ENCODE measurements around the gene CPNE8. TPM values are rescaled to one million over a fixed set of nuclear protein-coding genes. Genes with fewer than 3 reads are reported as not detected.

CPNE8 gene
- polyA plus RNA-seq, 3 donors from 2014 or later, result 0.76 to 5.2 (median 3.1) TPM

DNA sequence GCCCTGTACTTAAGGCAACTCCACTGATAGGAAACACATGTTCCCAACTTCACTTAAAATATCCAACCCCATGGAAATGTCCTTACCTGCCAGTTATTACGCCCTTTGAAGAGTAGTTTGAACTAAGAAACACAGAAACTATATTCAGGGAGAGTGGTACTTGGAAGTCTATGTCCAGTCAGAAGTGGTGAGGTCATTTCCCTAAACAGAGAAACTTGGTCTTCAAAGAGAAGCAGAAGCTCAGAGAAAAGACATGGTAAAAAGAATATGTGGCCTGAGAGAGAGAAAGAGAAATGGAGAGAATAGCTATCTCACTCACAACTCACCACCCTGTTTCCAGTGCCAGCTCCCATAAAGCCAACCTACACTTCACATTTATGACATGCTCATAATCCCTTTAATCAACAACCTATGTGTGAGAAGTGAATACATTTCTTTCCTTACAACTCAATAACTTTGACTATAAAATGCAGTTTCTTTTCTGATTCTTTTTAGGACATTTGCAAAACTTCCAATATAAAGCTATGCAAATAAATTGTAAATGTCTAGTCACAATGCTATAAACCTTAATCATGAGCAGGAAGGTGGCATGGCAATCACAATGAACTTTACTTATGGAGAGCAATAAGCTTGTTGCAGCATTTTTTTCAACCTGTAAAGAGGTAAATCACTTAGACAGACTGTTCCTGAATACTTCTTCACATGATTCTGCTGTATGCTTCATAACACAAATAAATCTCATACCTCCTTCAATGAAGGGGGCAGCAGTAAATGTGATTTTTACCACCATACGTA, 67.1 kb downstream of the CPNE8 start:
- Mint-ChIP-seq H3K9me3 (peaks cover 0 to 3% (median 0%) of the 10 kb centered on the region in 6 donors), H3K27me3 (ENCODE audit: low read depth in 3 of 3) (peaks cover 0 to 1% (median 0%) of the 10 kb centered on the region in 3 donors), H3K36me3 (peaks cover 0 to 13% (median 12%) of the 10 kb centered on the region in 3 donors), H3K4me1 (no peaks in the 10 kb centered on the region), H3K27ac (no peak overlapping the region), H3K4me3 (no peak overlapping the region)
- no peak for DNase-seq

DNA sequence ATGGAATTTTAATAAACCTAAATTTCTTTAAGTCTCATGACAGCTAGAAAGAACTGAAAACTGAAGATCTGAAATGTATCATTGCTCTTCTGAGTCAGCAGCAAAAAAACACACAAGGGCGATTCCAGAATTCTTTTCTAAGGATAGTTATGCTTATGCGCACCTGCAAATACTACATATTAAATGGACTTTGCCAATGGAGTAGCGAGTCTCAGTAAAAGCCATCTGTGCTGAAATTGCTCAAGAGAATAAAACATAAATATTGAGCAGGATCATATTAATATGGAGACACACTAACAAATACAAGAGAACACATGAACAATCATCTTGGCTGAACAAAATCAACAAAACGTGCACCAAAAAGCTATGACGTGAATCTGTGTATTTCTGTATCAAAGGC, 73.7 kb downstream of the CPNE8 start:
- peaks cover 0 to 3% (median 0%) of the 10 kb centered on the region in 6 donors for H3K9me3 Mint-ChIP-seq

DNA sequence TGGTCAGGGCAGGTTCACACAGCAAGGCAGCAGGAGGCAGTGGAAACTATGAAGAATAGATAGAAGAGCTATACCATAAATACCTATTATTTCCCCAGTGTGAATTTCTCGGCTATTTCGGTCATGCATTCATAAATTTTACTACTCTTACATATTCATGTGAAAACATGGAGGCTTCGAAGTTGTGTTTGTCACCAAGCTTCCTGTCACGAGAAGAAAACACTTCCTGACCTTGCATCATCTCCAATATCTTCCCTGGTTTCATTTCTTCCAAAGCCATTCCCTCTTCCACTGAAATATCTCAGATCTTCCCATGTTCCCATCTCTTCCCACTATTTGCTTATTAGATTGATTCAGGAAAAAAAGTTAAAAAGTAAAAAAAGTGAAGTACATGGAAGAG, 80.4 kb downstream of the CPNE8 start:
- no peaks in the 10 kb centered on the region for H3K27me3 Mint-ChIP-seq (ENCODE audit: low read depth in 3 of 3)

More for the DNA sequence above, 73.7 kb downstream of the CPNE8 start:
- DNase-seq, result no peak
- no peak overlapping the region for H3K4me3 Mint-ChIP-seq
- peaks cover 8 to 24% (median 17%) of the 10 kb centered on the region in 3 donors for H3K36me3 Mint-ChIP-seq
- no peaks in the 10 kb centered on the region for H3K4me1 Mint-ChIP-seq
- peaks cover 0 to 1% (median 0%) of the 10 kb centered on the region in 3 donors for H3K27me3 Mint-ChIP-seq (ENCODE audit: low read depth in 3 of 3)
- no peak overlapping the region for H3K27ac Mint-ChIP-seq

DNA sequence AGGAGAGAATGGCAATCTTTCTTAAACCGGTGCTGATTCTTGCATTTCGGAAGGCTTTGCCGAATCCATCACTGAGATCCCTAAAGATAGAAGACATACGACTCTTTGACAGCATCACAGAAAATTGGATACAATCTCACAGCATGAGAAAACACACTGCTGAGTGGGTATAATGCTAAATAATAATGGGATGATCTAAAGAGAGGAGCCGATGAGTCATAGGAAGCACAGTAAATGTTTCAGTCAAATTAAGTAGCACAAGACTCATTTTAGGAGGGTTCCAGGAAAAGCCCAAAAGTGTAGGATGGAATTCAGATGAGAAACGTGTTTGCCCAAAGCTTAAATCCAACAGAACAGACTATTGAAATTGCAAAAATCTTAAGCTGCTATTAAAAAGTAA, 81.7 kb downstream of the CPNE8 start:
- Mint-ChIP-seq H3K36me3 (peaks cover 3 to 21% (median 13%) of the 10 kb centered on the region in 3 donors), H3K27me3 (ENCODE audit: low read depth in 3 of 3) (no peaks in the 10 kb centered on the region), H3K9me3 (peaks cover 0 to 5% (median 0%) of the 10 kb centered on the region in 6 donors), H3K4me1 (no peaks in the 10 kb centered on the region), H3K4me3 (no peak overlapping the region), H3K27ac (no peak overlapping the region)
- no peak for DNase-seq

More for the DNA sequence above, 80.4 kb downstream of the CPNE8 start:
- DNase-seq, result no peak
- Mint-ChIP-seq H3K4me1 (no peaks in the 10 kb centered on the region), H3K36me3 (peaks cover 3 to 21% (median 13%) of the 10 kb centered on the region in 3 donors), H3K4me3 (no peak overlapping the region), H3K27ac (no peak overlapping the region), H3K9me3 (peaks cover 0 to 5% (median 0%) of the 10 kb centered on the region in 6 donors)

- no peak for DNase-seq
- peaks cover 0 to 5% (median 0%) of the 10 kb centered on the region in 6 donors for H3K9me3 Mint-ChIP-seq
- no peaks in the 10 kb centered on the region for H3K4me1 Mint-ChIP-seq
- H3K27me3 Mint-ChIP-seq (ENCODE audit: low read depth in 3 of 3), result no peaks in the 10 kb centered on the region
- H3K4me3 Mint-ChIP-seq, result no peak overlapping the region
- H3K36me3 Mint-ChIP-seq, result peaks cover 0 to 17% (median 10%) of the 10 kb centered on the region in 3 donors
- H3K27ac Mint-ChIP-seq, result no peak overlapping the region
These were observed 82.1 kb downstream of the CPNE8 start for GRCh38 chr12:38823314-38823713.

GRCh38 chr12:38817942-38818341, 87.4 kb downstream of the CPNE8 start:
- Mint-ChIP-seq H3K36me3 (peaks cover 0 to 14% (median 5%) of the 10 kb centered on the region in 3 donors), H3K27ac (no peak overlapping the region), H3K4me1 (peaks cover 0 to 2% of the 10 kb centered on the region in 2 donors), H3K9me3 (peaks cover 0 to 5% (median 0%) of the 10 kb centered on the region in 6 donors), H3K27me3 (ENCODE audit: low read depth in 3 of 3) (peaks cover 0 to 2% (median 0%) of the 10 kb centered on the region in 3 donors), H3K4me3 (no peak overlapping the region)
- DNase-seq, result no peak

DNA sequence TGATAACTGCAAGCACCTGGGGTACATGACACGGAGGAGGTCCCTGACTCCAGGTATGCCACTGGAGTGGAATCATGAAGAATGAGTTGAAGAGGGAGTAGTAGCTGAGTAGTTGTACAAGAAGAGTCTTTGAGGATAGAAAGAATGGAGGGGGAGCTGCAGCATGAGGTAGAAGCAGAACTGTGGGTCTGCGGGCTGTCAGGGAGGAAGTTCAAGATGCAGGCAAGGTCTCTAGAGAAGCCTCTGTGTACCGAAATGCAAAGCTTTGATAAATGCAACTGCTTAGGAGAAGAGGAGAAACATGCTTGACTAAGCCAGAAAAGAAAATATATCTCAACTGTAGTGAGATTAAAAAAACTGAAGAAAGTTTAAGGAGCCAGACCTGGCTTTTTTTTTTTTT, 91.5 kb downstream of the CPNE8 start:
- H3K27ac Mint-ChIP-seq, result no peak overlapping the region
- DNase-seq, result no peak
- H3K27me3 Mint-ChIP-seq (ENCODE audit: low read depth in 3 of 3), result peaks cover 0 to 2% (median 2%) of the 10 kb centered on the region in 3 donors
- no peak overlapping the region for H3K4me3 Mint-ChIP-seq
- peaks cover 0 to 17% (median 13%) of the 10 kb centered on the region in 3 donors for H3K36me3 Mint-ChIP-seq
- H3K9me3 Mint-ChIP-seq, result peaks cover 0 to 23% (median 0%) of the 10 kb centered on the region in 6 donors
- peaks cover 0 to 2% of the 10 kb centered on the region in 2 donors for H3K4me1 Mint-ChIP-seq

GRCh38 chr12:38811814-38812356, 93.5 kb downstream of the CPNE8 start:
- H3K4me3 Mint-ChIP-seq, result no peak overlapping the region
- DNase-seq, result no peak
- peak overlapping the region in 1 of 6 donors; percentile 17 for H3K27ac Mint-ChIP-seq
- peaks cover 0 to 17% (median 13%) of the 10 kb centered on the region in 3 donors for H3K36me3 Mint-ChIP-seq
- peaks cover 0 to 2% of the 10 kb centered on the region in 2 donors for H3K4me1 Mint-ChIP-seq
- H3K9me3 Mint-ChIP-seq, result peaks cover 0 to 23% (median 0%) of the 10 kb centered on the region in 6 donors
- H3K27me3 Mint-ChIP-seq (ENCODE audit: low read depth in 3 of 3), result peaks cover 0 to 2% (median 2%) of the 10 kb centered on the region in 3 donors

DNA sequence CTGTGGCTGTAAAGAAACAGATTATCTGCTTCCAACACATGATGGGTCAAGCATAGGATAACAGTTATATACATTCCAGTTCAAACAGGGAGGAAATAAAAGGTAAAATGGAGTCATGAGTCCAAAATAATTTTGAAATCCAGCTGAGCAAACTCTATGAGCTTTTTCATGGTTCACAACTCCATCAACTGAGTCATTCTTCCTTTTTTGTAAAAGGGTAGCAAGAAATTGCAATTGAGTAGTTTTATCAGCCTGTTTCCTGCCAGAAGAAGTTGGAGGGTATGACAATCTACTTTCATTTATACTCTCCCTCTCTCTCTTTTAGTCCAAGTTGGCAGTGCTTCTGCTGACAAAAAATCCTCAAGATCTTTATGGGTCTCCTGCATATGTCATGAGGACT, 95.6 kb downstream of the CPNE8 start:
- Mint-ChIP-seq H3K4me3 (no peak overlapping the region), H3K4me1 (peaks cover 0 to 2% of the 10 kb centered on the region in 2 donors), H3K27me3 (ENCODE audit: low read depth in 3 of 3) (peaks cover 0 to 2% (median 0%) of the 10 kb centered on the region in 3 donors), H3K36me3 (peaks cover 0 to 17% (median 13%) of the 10 kb centered on the region in 3 donors), H3K27ac (no peak overlapping the region), H3K9me3 (peaks cover 0 to 23% (median 0%) of the 10 kb centered on the region in 6 donors)
- no peak for DNase-seq

- peaks cover 11 to 45% (median 24%) of the 10 kb centered on the region in 3 donors for H3K36me3 Mint-ChIP-seq
These were observed 117.3 kb downstream of the CPNE8 start for GRCh38 chr12:38788106-38788505.

GRCh38 chr12:38785381-38785780, 120.0 kb downstream of the CPNE8 start:
- peaks cover 24 to 73% (median 43%) of the 10 kb centered on the region in 6 donors for H3K9me3 Mint-ChIP-seq
- no peak overlapping the region for H3K27ac Mint-ChIP-seq
- H3K4me1 Mint-ChIP-seq, result peaks cover 0 to 7% of the 10 kb centered on the region in 2 donors
- peaks cover 11 to 39% (median 22%) of the 10 kb centered on the region in 3 donors for H3K36me3 Mint-ChIP-seq
- no peak for DNase-seq
- peaks cover 0 to 2% (median 0%) of the 10 kb centered on the region in 3 donors for H3K27me3 Mint-ChIP-seq (ENCODE audit: low read depth in 3 of 3)
- H3K4me3 Mint-ChIP-seq, result no peak overlapping the region

More at GRCh38 chr12:38788106-38788505, 117.3 kb downstream of the CPNE8 start:
- H3K27me3 Mint-ChIP-seq (ENCODE audit: low read depth in 3 of 3), result peaks cover 0 to 2% (median 0%) of the 10 kb centered on the region in 3 donors
- DNase-seq, result no peak
- H3K4me3 Mint-ChIP-seq, result no peak overlapping the region
- peaks cover 0 to 7% of the 10 kb centered on the region in 2 donors for H3K4me1 Mint-ChIP-seq
- H3K9me3 Mint-ChIP-seq, result peaks cover 42 to 86% (median 52%) of the 10 kb centered on the region in 6 donors
- no peak overlapping the region for H3K27ac Mint-ChIP-seq

- Mint-ChIP-seq H3K9me3 (peaks cover 18 to 59% (median 29%) of the 10 kb centered on the region in 6 donors), H3K27me3 (ENCODE audit: low read depth in 3 of 3) (no peaks in the 10 kb centered on the region), H3K27ac (no peak overlapping the region), H3K4me3 (no peak overlapping the region), H3K36me3 (peaks cover 11 to 31% (median 23%) of the 10 kb centered on the region in 3 donors), H3K4me1 (peaks cover 0 to 7% of the 10 kb centered on the region in 2 donors)
- no peak for DNase-seq
These were observed 122.1 kb downstream of the CPNE8 start for GRCh38 chr12:38783304-38783703.

- no peak for DNase-seq
- H3K4me3 Mint-ChIP-seq, result no peak overlapping the region
- peaks cover 11 to 27% (median 23%) of the 10 kb centered on the region in 3 donors for H3K36me3 Mint-ChIP-seq
- H3K4me1 Mint-ChIP-seq, result peaks cover 0 to 7% of the 10 kb centered on the region in 2 donors
- H3K9me3 Mint-ChIP-seq, result peaks cover 18 to 50% (median 20%) of the 10 kb centered on the region in 6 donors
- no peak overlapping the region for H3K27ac Mint-ChIP-seq
- H3K27me3 Mint-ChIP-seq (ENCODE audit: low read depth in 3 of 3), result no peaks in the 10 kb centered on the region
These were observed 123.0 kb downstream of the CPNE8 start for GRCh38 chr12:38782359-38782758.

DNA sequence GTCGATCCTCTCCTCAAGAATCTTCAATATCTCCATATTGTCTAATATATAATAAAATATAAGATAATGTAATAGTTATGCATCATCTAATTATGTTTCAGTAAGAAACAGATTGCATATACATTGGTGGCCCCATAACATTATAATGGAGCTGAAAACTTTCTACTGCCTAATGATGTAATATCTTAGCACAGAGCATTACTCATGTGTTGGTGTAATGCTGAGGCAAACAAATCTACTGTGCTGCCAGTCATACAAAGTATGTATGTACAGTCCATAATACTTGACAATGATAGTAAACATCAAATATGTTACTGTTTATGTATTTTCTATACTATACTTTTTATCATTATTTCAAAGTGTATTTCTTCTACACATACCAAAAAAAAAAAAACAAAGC, 128.7 kb downstream of the CPNE8 start:
- H3K36me3 Mint-ChIP-seq, result peaks cover 0 to 16% (median 6%) of the 10 kb centered on the region in 3 donors
- DNase-seq, result no peak
- no peaks in the 10 kb centered on the region for H3K27me3 Mint-ChIP-seq (ENCODE audit: low read depth in 3 of 3)
- H3K27ac Mint-ChIP-seq, result no peak overlapping the region
- peaks cover 12 to 14% of the 10 kb centered on the region in 2 donors for H3K4me1 Mint-ChIP-seq
- H3K9me3 Mint-ChIP-seq, result peaks cover 3 to 12% (median 7%) of the 10 kb centered on the region in 6 donors
- H3K4me3 Mint-ChIP-seq, result no peak overlapping the region
